Measurements from ENCODE around the gene KRTAP10-8.

Gene KRTAP10-8

DNA sequence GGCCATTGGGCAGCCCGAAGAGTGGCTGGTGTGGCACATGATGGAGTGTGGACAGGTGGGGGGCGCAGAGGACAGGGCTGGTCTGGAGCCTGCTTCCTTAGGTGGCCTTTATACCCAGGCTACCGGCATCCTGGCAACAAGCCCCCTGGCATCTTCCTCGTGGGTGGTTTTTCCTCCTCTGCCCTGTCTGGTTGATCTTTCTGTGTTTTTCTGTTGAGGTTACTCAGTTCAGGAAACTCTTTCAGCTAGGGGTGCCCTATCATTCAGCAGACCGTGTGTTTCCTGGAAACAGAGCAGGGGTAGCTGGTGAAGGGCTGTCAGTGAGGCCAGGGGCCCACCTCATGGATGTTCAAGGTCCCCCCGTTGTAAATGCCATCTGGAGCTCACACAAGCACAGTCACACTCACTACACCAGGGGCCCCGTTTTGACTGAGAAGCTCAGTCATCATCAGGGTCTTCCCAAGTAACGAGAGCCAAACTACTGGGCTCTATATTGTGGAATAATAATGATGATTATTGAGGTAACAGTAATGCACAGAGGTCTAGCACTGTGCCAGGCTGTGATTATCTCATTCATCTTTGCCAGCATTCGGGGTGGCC is 42.8 kb downstream of the KRTAP10-8 start, which contains the start of gene KRTAP12-4 (continued):
- TF ChIP-seq PRDM10 (tag by site-specific recombination; IDR thresholded peaks at IDR 0.05) (no peak), ZNF670 (tag by site-specific recombination; IDR thresholded peaks at IDR 0.05; ENCODE audit: low read depth) (no peak), ZNF660 (tag by site-specific recombination; IDR thresholded peaks at IDR 0.05) (no peak), ZSCAN16 (tag by site-specific recombination; IDR thresholded peaks at IDR 0.05) (no peak), ZNF132 (tag by site-specific recombination; IDR thresholded peaks at IDR 0.05; ENCODE audit: borderline replicate concordance) (no peak), ZNF248 (tag by site-specific recombination; IDR thresholded peaks at IDR 0.05) (no peak), ZNF140 (tag by site-specific recombination; IDR thresholded peaks at IDR 0.05) (no peak), ZBTB49 (tag by site-specific recombination; IDR thresholded peaks at IDR 0.05; ENCODE audit: low read depth) (no peak), ATF2 (tag by site-specific recombination; IDR thresholded peaks at IDR 0.05; ENCODE audit: low read depth) (no peak)

- Histone ChIP-seq H3K9me3 (ENCODE audit: control insufficient read depth, insufficient read depth, low read depth, low read length) (no peaks in the 10 kb centered on the region), H3K4me1 (ENCODE audit: control insufficient read depth, insufficient read depth, low read length) (no peaks in the 10 kb centered on the region), H3K27ac (ENCODE audit: extremely low read depth, low read depth, low read length) (no peak overlapping the region), H3K36me3 (ENCODE audit: control insufficient read depth in 2 of 2, insufficient read depth in 1 of 2, low read length in 2 of 2) (no peaks in the 10 kb centered on the region), H3K4me3 (ENCODE audit: low read depth, low read length) (no peak overlapping the region)
- ChIA-PET POLR2A (no interaction called here), CTCF (no interaction called here)
- TF ChIP-seq ZNF140 (tag by site-specific recombination; IDR thresholded peaks at IDR 0.05) (no peak), ZNF335 (tag by site-specific recombination; conservative IDR thresholded peaks at IDR 0.05) (no peak), ZNF114 (tag by site-specific recombination; IDR thresholded peaks at IDR 0.05) (no peak), ZNF513 (tag by site-specific recombination; IDR thresholded peaks at IDR 0.05) (no peak), ZNF654 (tag by site-specific recombination; IDR thresholded peaks at IDR 0.05; ENCODE audit: low read depth) (no peak), EGR2 (tag by site-specific recombination; IDR thresholded peaks at IDR 0.05; ENCODE audit: low read depth) (no peak), ZNF558 (tag by site-specific recombination; IDR thresholded peaks at IDR 0.05) (no peak), ZFHX2 (tag by site-specific recombination; conservative IDR thresholded peaks at IDR 0.05) (no peak), ZNF830 (tag by site-specific recombination; IDR thresholded peaks at IDR 0.05; ENCODE audit: low read depth) (no peak), PRDM1 (tag by site-specific recombination; IDR thresholded peaks at IDR 0.05) (no peak), ZNF391 (tag by site-specific recombination; IDR thresholded peaks at IDR 0.05; ENCODE audit: borderline replicate concordance, low read depth) (no peak), ZIC2 (tag by site-specific recombination; IDR thresholded peaks at IDR 0.05) (no peak), KLF8 (tag by site-specific recombination; IDR thresholded peaks at IDR 0.05) (no peak), ZSCAN30 (tag by site-specific recombination; IDR thresholded peaks at IDR 0.05) (no peak), ZNF785 (tag by site-specific recombination; IDR thresholded peaks at IDR 0.05) (no peak), ZNF561 (tag by site-specific recombination; IDR thresholded peaks at IDR 0.05; ENCODE audit: borderline replicate concordance) (no peak)
- TF ChIP-seq, protein P1, sequence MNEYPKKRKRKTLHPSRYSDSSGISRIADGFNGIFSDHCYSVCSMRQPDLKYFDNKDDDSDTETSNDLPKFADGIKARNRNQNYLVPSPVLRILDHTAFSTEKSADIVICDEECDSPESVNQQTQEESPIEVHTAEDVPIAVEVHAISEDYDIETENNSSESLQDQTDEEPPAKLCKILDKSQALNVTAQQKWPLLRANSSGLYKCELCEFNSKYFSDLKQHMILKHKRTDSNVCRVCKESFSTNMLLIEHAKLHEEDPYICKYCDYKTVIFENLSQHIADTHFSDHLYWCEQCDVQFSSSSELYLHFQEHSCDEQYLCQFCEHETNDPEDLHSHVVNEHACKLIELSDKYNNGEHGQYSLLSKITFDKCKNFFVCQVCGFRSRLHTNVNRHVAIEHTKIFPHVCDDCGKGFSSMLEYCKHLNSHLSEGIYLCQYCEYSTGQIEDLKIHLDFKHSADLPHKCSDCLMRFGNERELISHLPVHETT (tag by site-specific recombination; IDR thresholded peaks at IDR 0.05) = no peak
These were observed 45.0 kb downstream of the KRTAP10-8 start for GRCh38 chr21:44656868-44657267.

All from HEK293 (cell line).